B cell (primary cell): ENCODE results near the gene SLC7A7. TPM values are rescaled to one million over a fixed set of nuclear protein-coding genes. Genes with fewer than 3 reads are reported as not detected.
"Not testable (repeated sequence)": the region's sequence is repeated elsewhere in the genome, so short reads cannot be mapped to it uniquely, and the experiment has no call there.

Experiments used
- ATAC-seq: fragments of 200-7000 bp; cut with Tn5 transposase; one replicate; pipeline ENCODE4 v1.10.0; 2021; ENCODE audit warnings: low read depth, mild to moderate bottlenecking, moderate number of reproducible peaks, moderate library complexity
- CTCF ChIA-PET: fragments of 350-600 bp; sonication (Branson Sonifier 250); formaldehyde crosslinking; loops from one replicate; lab custom pipeline; 2021; ENCODE audit warnings: antibody characterized with exemption, inconsistent platforms; lab: Charles Lee
- POLR2A ChIA-PET: fragments of 350-600 bp; sonication (Branson Sonifier 250); formaldehyde crosslinking; loops from one replicate; lab custom pipeline; 2021; ENCODE audit warnings: antibody characterized with exemption; lab: Charles Lee
- DNase-seq: peaks from one replicate; pipeline ENCODE4 v3.0.0; 2013
- H2AFZ ChIP-seq: 2 replicates; pipeline ENCODE4 v1.6.1; 2012; ENCODE audit warnings: mild to moderate bottlenecking, low read depth, low read length; ENCODE audit not compliant: insufficient read depth, poor library complexity, severe bottlenecking
- H3K27ac ChIP-seq, 2 donors: 1 replicate in 1 of 2; 2 replicates in 1 of 2; pipeline ENCODE4 v1.5.1; 2012 to 2013; ENCODE audit warnings: low read length in 2 of 2, mild to moderate bottlenecking in 2 of 2, moderate library complexity in 1 of 2
- H3K27me3 ChIP-seq, 4 experiments: fragments of 200-600 bp in 1 of 4; sonication (generic) in 1 of 4; replicated peaks in 1 of 4; 1 replicate in 2 of 4; 2 replicates in 2 of 4; pipeline versions ENCODE4 v1.6.1 to v1.7.0; 2013 to 2016; ENCODE audit warnings: low read length in 3 of 4, mild to moderate bottlenecking in 2 of 4, mixed read lengths in 1 of 4, moderate library complexity in 1 of 4; ENCODE audit not compliant: insufficient read depth in 4 of 4, control insufficient read depth in 3 of 4; ENCODE audit errors: control extremely low read depth in 1 of 4
- H3K36me3 ChIP-seq, 2 experiments: replicated peaks in 1 of 2; 1 replicate in 1 of 2; 2 replicates in 1 of 2; pipeline versions ENCODE4 v1.6.1 to v1.7.1; 2013; ENCODE audit warnings: low read length in 1 of 2; ENCODE audit not compliant: insufficient read depth in 2 of 2, control insufficient read depth in 1 of 2; ENCODE audit errors: control extremely low read depth in 1 of 2, extremely low read depth in 1 of 2
- H3K4me1 ChIP-seq, 2 donors: fragments of 200-600 bp in 1 of 2; sonication (generic) in 1 of 2; 1 replicate in 1 of 2; 2 replicates in 1 of 2; pipeline versions ENCODE4 v1.5.1 to v1.6.1; 2013 to 2017; ENCODE audit warnings: low read length in 2 of 2; ENCODE audit not compliant: control insufficient read depth in 2 of 2, insufficient read depth in 2 of 2
- H3K4me2 ChIP-seq: replicated peaks from 2 replicates; pipeline ENCODE3; 2012; ENCODE audit warnings: mild to moderate bottlenecking, low read depth, low read length; ENCODE audit not compliant: poor library complexity, severe bottlenecking
- H3K4me3 ChIP-seq, 5 experiments: fragments of 200-600 bp in 1 of 5; sonication (generic) in 1 of 5; 1 replicate in 3 of 5; 2 replicates in 2 of 5; pipeline versions ENCODE4 v1.5.1 to v1.7.0; 2011 to 2016; ENCODE audit warnings: low read length in 4 of 5, mild to moderate bottlenecking in 4 of 5, low read depth in 2 of 5, control low read depth in 1 of 5, moderate library complexity in 1 of 5; ENCODE audit not compliant: insufficient read depth in 1 of 5; ENCODE audit errors: control extremely low read depth in 1 of 5, extremely low read depth in 1 of 5
- H3K79me2 ChIP-seq: fragments of 200-600 bp; sonication (generic); one replicate; pipeline ENCODE4 v1.6.0; 2016; ENCODE audit warnings: low read length; ENCODE audit not compliant: control insufficient read depth, insufficient read depth
- H3K9ac ChIP-seq: fragments of 200-600 bp; sonication (generic); 2 replicates; pipeline ENCODE4 v1.6.1; 2017; ENCODE audit warnings: mild to moderate bottlenecking, low read length, moderate library complexity
- H3K9me3 ChIP-seq, 3 donors: one replicate each; pipeline versions ENCODE4 v1.6.1 to v1.7.1; 2013; ENCODE audit warnings: low read length in 2 of 3; ENCODE audit not compliant: control insufficient read depth in 2 of 3, insufficient read depth in 1 of 3; ENCODE audit errors: control extremely low read depth in 1 of 3
- H4K20me1 ChIP-seq: 2 replicates; pipeline ENCODE4 v1.6.0; 2012; ENCODE audit warnings: mild to moderate bottlenecking, low read length; ENCODE audit not compliant: insufficient read depth, control insufficient read depth, poor library complexity, severe bottlenecking
- H3K27ac Mint-ChIP-seq: one replicate; pipeline ENCODE4 v1.8.0; 2021; ENCODE audit warnings: mixed read lengths
- H3K27me3 Mint-ChIP-seq: one replicate; pipeline ENCODE4 v1.8.0; 2021; ENCODE audit warnings: mixed read lengths
- H3K4me1 Mint-ChIP-seq: one replicate; pipeline ENCODE4 v1.8.0; 2021; ENCODE audit warnings: mixed read lengths
- H3K4me3 Mint-ChIP-seq: one replicate; pipeline ENCODE4 v1.8.0; 2021; ENCODE audit warnings: mixed read lengths
- H3K9me3 Mint-ChIP-seq: one replicate; pipeline ENCODE4 v1.8.0; 2022; ENCODE audit warnings: mixed read lengths; ENCODE audit not compliant: insufficient read depth
- CTCF ChIP-seq: fragments of 200-600 bp; IDR thresholded peaks from one replicate; pipeline ENCODE4 v1.8.0; 2022; ENCODE audit warnings: antibody characterized with exemption, mild to moderate bottlenecking
- EZH2 ChIP-seq: IDR thresholded peaks from 2 replicates; pipeline ENCODE4 v1.6.1; 2012; ENCODE audit warnings: borderline replicate concordance, low read depth, mild to moderate bottlenecking, moderate library complexity, low read length; ENCODE audit not compliant: insufficient read depth, poor library complexity, severe bottlenecking
- WGBS: methylation state at CpG from one replicate; pipeline ENCODE4 v1.1.5; 2013; ENCODE audit warnings: missing lambda C conversion rate; ENCODE audit not compliant: insufficient coverage; 5-methylcytosine and 5-hydroxymethylcytosine counted together
- intact Hi-C: fragments of 100-400 bp; cut with micrococcal nuclease; formaldehyde crosslinking; loops from one replicate; pipeline ENCODE4 v1.10.0; 2022
- polyA plus RNA-seq: library from polyadenylated mRNA; depleted of rRNA; stranded (reverse); fragments of >200 nt; gene quantifications from 2 replicates; pipeline ENCODE4 v1.2.3, GENCODE V29; 2012
- total RNA-seq, 2 donors: library from RNA; stranded (reverse); fragments of 120-200 nt in 1 of 2; gene quantifications; 1 replicate in 1 of 2; 2 replicates in 1 of 2; pipeline versions ENCODE4 v1.2.3 to v1.2.4, GENCODE V29; 2013 to 2022

SLC7A7 gene
- total and polyA plus RNA-seq, 2 donors (not counting 1 experiment from before 2014, with no cell fraction given): 33.4 to 50.0 TPM

DNA sequence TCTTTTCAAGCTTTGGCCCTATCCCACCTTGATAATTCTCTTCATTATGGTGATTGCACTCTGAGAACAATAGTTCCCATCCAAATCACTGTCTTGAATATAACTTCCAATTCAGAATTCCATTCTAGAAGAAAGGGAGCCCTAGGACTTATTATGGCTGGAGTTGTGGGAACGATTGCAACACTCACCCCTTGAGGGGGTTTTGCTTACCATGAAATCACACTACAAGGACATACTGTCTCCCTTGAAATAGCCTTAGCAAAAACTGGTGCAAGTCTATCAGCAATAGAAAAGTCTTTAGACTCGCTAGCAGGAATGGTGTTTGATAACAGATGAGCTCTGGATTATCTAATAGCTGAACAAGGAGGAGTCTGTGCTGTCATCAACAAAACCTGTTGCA, 80.1 kb downstream of the SLC7A7 start:
- no peaks in the 10 kb centered on the region for H3K79me2 ChIP-seq
- ChIA-PET CTCF (interaction anchor here (0.7 to 0.8 kb wide), 2 partner anchors 12 to 116 kb away, joined by 3 read pairs; no protein-coding TSS in a partner anchor), POLR2A (no interaction called here)
- no peak overlapping the region for H3K4me3 Mint-ChIP-seq
- H4K20me1 ChIP-seq: no peaks in the 10 kb centered on the region
- H3K4me3 ChIP-seq: no peak overlapping the region
- H3K4me2 ChIP-seq: no peak overlapping the region
- H3K27me3 Mint-ChIP-seq: peaks cover 9% of the 10 kb centered on the region
- H3K27ac ChIP-seq: no peak overlapping the region
- ATAC-seq (no peak), DNase-seq (no peak)
- H3K4me1 ChIP-seq: no peaks in the 10 kb centered on the region
- no peak overlapping the region for H2AFZ ChIP-seq
- H3K27ac Mint-ChIP-seq: no peak overlapping the region
- intact Hi-C loops: no loop called here
- H3K36me3 ChIP-seq: no peaks in the 10 kb centered on the region
- H3K9me3 ChIP-seq: no peaks in the 10 kb centered on the region
- H3K9ac ChIP-seq: no peak overlapping the region
- WGBS: no CpG with 5 or more reads among the region's 2 CpGs
- H3K27me3 ChIP-seq: no peaks in the 10 kb centered on the region
- no peaks in the 10 kb centered on the region for H3K9me3 Mint-ChIP-seq
- TF ChIP-seq EZH2: no peak
- no peak for TF ChIP-seq CTCF
- peaks cover 5% of the 10 kb centered on the region for H3K4me1 Mint-ChIP-seq

GRCh38 chr14:22733829-22734228, 81.4 kb downstream of the SLC7A7 start:
- intact Hi-C loops: no loop called here
- POLR2A ChIA-PET: no interaction called here
- WGBS: 82% methylated on average over 1 of the region's 2 CpGs
- no peaks in the 10 kb centered on the region for H3K36me3 ChIP-seq
- H3K79me2 ChIP-seq: no peaks in the 10 kb centered on the region
- H3K27ac ChIP-seq: no peak overlapping the region
- no peak for DNase-seq
- peaks cover 5% of the 10 kb centered on the region for H3K4me1 Mint-ChIP-seq
- H3K27ac Mint-ChIP-seq: no peak overlapping the region
- H3K9ac ChIP-seq: no peak overlapping the region
- no peaks in the 10 kb centered on the region for H4K20me1 ChIP-seq
- CTCF ChIA-PET: no interaction called here
- no peak overlapping the region for H3K4me3 Mint-ChIP-seq
- H3K9me3 ChIP-seq: no peaks in the 10 kb centered on the region
- no peaks in the 10 kb centered on the region for H3K27me3 ChIP-seq
- peaks cover 9% of the 10 kb centered on the region for H3K27me3 Mint-ChIP-seq
- no peaks in the 10 kb centered on the region for H3K9me3 Mint-ChIP-seq
- ATAC-seq: no peak
- H2AFZ ChIP-seq: no peak overlapping the region
- H3K4me1 ChIP-seq: no peaks in the 10 kb centered on the region
- no peak overlapping the region for H3K4me2 ChIP-seq
- no peak for TF ChIP-seq CTCF
- TF ChIP-seq EZH2: no peak
- H3K4me3 ChIP-seq: no peak overlapping the region

- H3K4me3 Mint-ChIP-seq, H2AFZ ChIP-seq, ATAC-seq, H3K4me3 ChIP-seq, POLR2A ChIA-PET, H3K27me3 Mint-ChIP-seq, H3K9me3 ChIP-seq, H4K20me1 ChIP-seq, H3K36me3 ChIP-seq, CTCF ChIA-PET, DNase-seq, H3K4me1 ChIP-seq, H3K27ac ChIP-seq, H3K4me1 Mint-ChIP-seq, intact Hi-C loops, H3K27me3 ChIP-seq, H3K4me2 ChIP-seq, H3K79me2 ChIP-seq, H3K9ac ChIP-seq, H3K27ac Mint-ChIP-seq, H3K9me3 Mint-ChIP-seq: not testable (repeated sequence)
- WGBS: 100% methylated on average over 4 of the region's 5 CpGs
These were observed 83.2 kb downstream of the SLC7A7 start for GRCh38 chr14:22732062-22732461.
